Mesodermal cell (in vitro differentiated cells): ENCODE results near the gene TUBB4B.
A peak's percentile ranks its signal among the peaks of the same experiment; 100 is the strongest.

Experiments
- H3K27ac ChIP-seq: 2 replicates; pipeline ENCODE4 v1.7.0; 2013; ENCODE audit warnings: mild to moderate bottlenecking, low read depth, low read length, moderate library complexity; ENCODE audit not compliant: severe bottlenecking
- H3K36me3 ChIP-seq: 2 replicates; pipeline ENCODE4 v1.7.1; 2013; ENCODE audit warnings: mild to moderate bottlenecking, low read length, moderate library complexity; ENCODE audit not compliant: control insufficient read depth, insufficient read depth
- H3K4me1 ChIP-seq: one replicate; pipeline ENCODE4 v1.7.1; 2013; ENCODE audit warnings: mild to moderate bottlenecking, low read length; ENCODE audit not compliant: insufficient read depth, control insufficient read depth, poor library complexity, severe bottlenecking
- H3K4me3 ChIP-seq: 2 replicates; pipeline ENCODE4 v1.7.0; 2013; ENCODE audit warnings: low read length, control low read depth, mild to moderate bottlenecking; ENCODE audit not compliant: insufficient read depth, poor library complexity, severe bottlenecking; ENCODE audit errors: extremely low read depth
- H3K9me3 ChIP-seq: 2 replicates; pipeline ENCODE4 v1.7.1; 2013; ENCODE audit warnings: mild to moderate bottlenecking, low read length, moderate library complexity; ENCODE audit not compliant: control insufficient read depth
- WGBS, 2 experiments: methylation state at CpG; one replicate each; pipeline ENCODE4 v1.1.5; 2013; ENCODE audit warnings: missing lambda C conversion rate in 2 of 2; ENCODE audit not compliant: insufficient coverage in 2 of 2; 5-methylcytosine and 5-hydroxymethylcytosine counted together

Gene TUBB4B

GRCh38 chr9:137213160-137214060 lies 27.7 kb upstream of the TUBB4B start:
- no peak overlapping the region for H3K4me3 ChIP-seq
- peaks cover 48% of the 10 kb centered on the region for H3K36me3 ChIP-seq
- H3K4me1 ChIP-seq = peaks cover 10% of the 10 kb centered on the region
- H3K9me3 ChIP-seq = no peaks in the 10 kb centered on the region
- H3K27ac ChIP-seq = no peak overlapping the region
- WGBS, 2 experiments = 92 to 96% methylated on average over 47 to 49 of the region's 49 CpGs

- H3K4me3 ChIP-seq = no peak overlapping the region
- H3K27ac ChIP-seq = no peak overlapping the region
- H3K36me3 ChIP-seq = peaks cover 40% of the 10 kb centered on the region
- H3K4me1 ChIP-seq = peaks cover 18% of the 10 kb centered on the region
- WGBS, 2 experiments = 95 to 96% methylated on average over 16 to 17 of the region's 19 CpGs
- H3K9me3 ChIP-seq = no peaks in the 10 kb centered on the region
Observed at GRCh38 chr9:137214620-137215019, 26.5 kb upstream of the TUBB4B start.

- H3K9me3 ChIP-seq = no peaks in the 10 kb centered on the region
- 93 to 97% methylated on average over 13 to 21 of the region's 22 CpGs for WGBS, 2 experiments
- H3K4me1 ChIP-seq = peaks cover 18% of the 10 kb centered on the region
- no peak overlapping the region for H3K4me3 ChIP-seq
- peaks cover 36% of the 10 kb centered on the region for H3K36me3 ChIP-seq
- H3K27ac ChIP-seq = no peak overlapping the region
Observed at GRCh38 chr9:137215196-137215986, 25.7 kb upstream of the TUBB4B start.

- 96 to 98% methylated on average over 27 to 28 of the region's 30 CpGs for WGBS, 2 experiments
- no peaks in the 10 kb centered on the region for H3K9me3 ChIP-seq
- H3K4me1 ChIP-seq = peaks cover 18% of the 10 kb centered on the region
- no peak overlapping the region for H3K4me3 ChIP-seq
- H3K36me3 ChIP-seq = peaks cover 33% of the 10 kb centered on the region
- H3K27ac ChIP-seq = no peak overlapping the region
Observed at GRCh38 chr9:137216188-137216965, 24.7 kb upstream of the TUBB4B start.

GRCh38 chr9:137217276-137218211 lies 23.5 kb upstream of the TUBB4B start:
- H3K36me3 ChIP-seq = peaks cover 33% of the 10 kb centered on the region
- no peaks in the 10 kb centered on the region for H3K9me3 ChIP-seq
- 60 to 62% methylated on average over 32 to 35 of the region's 36 CpGs for WGBS, 2 experiments
- H3K4me1 ChIP-seq = peaks cover 18% of the 10 kb centered on the region
- H3K4me3 ChIP-seq = no peak overlapping the region
- H3K27ac ChIP-seq = peak overlapping the region; percentile 16

GRCh38 chr9:137218212-137218753 lies 22.8 kb upstream of the TUBB4B start:
- H3K4me3 ChIP-seq = no peak overlapping the region
- peaks cover 29% of the 10 kb centered on the region for H3K36me3 ChIP-seq
- H3K27ac ChIP-seq = peak overlapping the region; percentile 66
- peaks cover 18% of the 10 kb centered on the region for H3K4me1 ChIP-seq
- WGBS, 2 experiments = 95 to 96% methylated on average over 27 to 30 of the region's 30 CpGs
- no peaks in the 10 kb centered on the region for H3K9me3 ChIP-seq

GRCh38 chr9:137218754-137219271 lies 22.3 kb upstream of the TUBB4B start:
- H3K36me3 ChIP-seq = peaks cover 24% of the 10 kb centered on the region
- peaks cover 18% of the 10 kb centered on the region for H3K4me1 ChIP-seq
- no peak overlapping the region for H3K4me3 ChIP-seq
- no peaks in the 10 kb centered on the region for H3K9me3 ChIP-seq
- peak overlapping the region; percentile 66 for H3K27ac ChIP-seq
- 42 to 56% methylated on average over 10 to 12 of the region's 12 CpGs for WGBS, 2 experiments

- no peak overlapping the region for H3K4me3 ChIP-seq
- H3K27ac ChIP-seq = no peak overlapping the region
- peaks cover 17% of the 10 kb centered on the region for H3K36me3 ChIP-seq
- H3K9me3 ChIP-seq = no peaks in the 10 kb centered on the region
- peaks cover 21% of the 10 kb centered on the region for H3K4me1 ChIP-seq
- 96 to 98% methylated on average over 8 to 10 of the region's 10 CpGs for WGBS, 2 experiments
Observed at GRCh38 chr9:137219757-137220316, 21.2 kb upstream of the TUBB4B start.

- H3K27ac ChIP-seq = no peak overlapping the region
- H3K4me1 ChIP-seq = peaks cover 21% of the 10 kb centered on the region
- no peak overlapping the region for H3K4me3 ChIP-seq
- H3K9me3 ChIP-seq = no peaks in the 10 kb centered on the region
- H3K36me3 ChIP-seq = peaks cover 11% of the 10 kb centered on the region
- 96% methylated on average over 48 to 50 of the region's 52 CpGs for WGBS, 2 experiments
Observed at GRCh38 chr9:137220317-137221094, 20.6 kb upstream of the TUBB4B start.
